IPS-15b (cell line): Measurements from ENCODE around the gene NCAPG2.

Source experiments
- H3K27me3 ChIP-seq: one replicate; pipeline ENCODE4 v1.6.1; 2013; ENCODE audit warnings: low read length; ENCODE audit not compliant: control insufficient read depth, insufficient read depth
- H3K36me3 ChIP-seq: one replicate; pipeline ENCODE4 v1.6.1; 2013; ENCODE audit warnings: low read length; ENCODE audit not compliant: control insufficient read depth, insufficient read depth
- H3K4me1 ChIP-seq: one replicate; pipeline ENCODE4 v1.6.1; 2013; ENCODE audit warnings: mild to moderate bottlenecking, low read length; ENCODE audit not compliant: control insufficient read depth, insufficient read depth
- H3K4me3 ChIP-seq: one replicate; pipeline ENCODE4 v1.5.1; 2013; ENCODE audit warnings: low read depth, low read length
- H3K9ac ChIP-seq: one replicate; pipeline ENCODE4 v1.6.1; 2013; ENCODE audit warnings: low read depth, mild to moderate bottlenecking, low read length
- H3K9me3 ChIP-seq: one replicate; pipeline ENCODE4 v1.6.1; 2013; ENCODE audit warnings: mild to moderate bottlenecking, low read length; ENCODE audit not compliant: control insufficient read depth, insufficient read depth

The NCAPG2 gene

GRCh38 chr7:158612546-158612945 is 92.1 kb downstream of the NCAPG2 start:
- Histone ChIP-seq H3K9me3 (no peaks in the 10 kb centered on the region), H3K36me3 (peaks cover 3% of the 10 kb centered on the region), H3K27me3 (no peaks in the 10 kb centered on the region), H3K4me3 (no peak overlapping the region), H3K4me1 (peaks cover 11% of the 10 kb centered on the region), H3K9ac (no peak overlapping the region)

- Histone ChIP-seq H3K4me1 (peaks cover 5% of the 10 kb centered on the region), H3K27me3 (no peaks in the 10 kb centered on the region), H3K4me3 (no peak overlapping the region), H3K9ac (no peak overlapping the region), H3K9me3 (no peaks in the 10 kb centered on the region), H3K36me3 (peaks cover 10% of the 10 kb centered on the region)
Measured at GRCh38 chr7:158611541-158611940, 93.1 kb downstream of the NCAPG2 start.

- Histone ChIP-seq H3K9ac (no peak overlapping the region), H3K4me1 (no peaks in the 10 kb centered on the region), H3K9me3 (no peaks in the 10 kb centered on the region), H3K27me3 (no peaks in the 10 kb centered on the region), H3K4me3 (no peak overlapping the region), H3K36me3 (peaks cover 12% of the 10 kb centered on the region)
Measured at GRCh38 chr7:158609313-158609974, 95.2 kb downstream of the NCAPG2 start.

GRCh38 chr7:158607563-158607962 is 97.0 kb downstream of the NCAPG2 start:
- Histone ChIP-seq H3K9ac (no peak overlapping the region), H3K27me3 (no peaks in the 10 kb centered on the region), H3K4me3 (no peak overlapping the region), H3K4me1 (no peaks in the 10 kb centered on the region), H3K36me3 (peaks cover 13% of the 10 kb centered on the region), H3K9me3 (no peaks in the 10 kb centered on the region)

- Histone ChIP-seq H3K9ac (no peak overlapping the region), H3K4me3 (no peak overlapping the region), H3K4me1 (no peaks in the 10 kb centered on the region), H3K36me3 (peaks cover 13% of the 10 kb centered on the region), H3K9me3 (no peaks in the 10 kb centered on the region), H3K27me3 (no peaks in the 10 kb centered on the region)
Measured at GRCh38 chr7:158606671-158607424, 97.8 kb downstream of the NCAPG2 start.

- H3K9ac ChIP-seq = no peak overlapping the region
- no peaks in the 10 kb centered on the region for H3K9me3 ChIP-seq
- no peaks in the 10 kb centered on the region for H3K27me3 ChIP-seq
- no peak overlapping the region for H3K4me3 ChIP-seq
- H3K4me1 ChIP-seq = no peaks in the 10 kb centered on the region
- H3K36me3 ChIP-seq = peaks cover 13% of the 10 kb centered on the region
Measured at GRCh38 chr7:158606129-158606528, 98.5 kb downstream of the NCAPG2 start.

GRCh38 chr7:158603773-158604755 is 100.5 kb downstream of the NCAPG2 start:
- no peaks in the 10 kb centered on the region for H3K4me1 ChIP-seq
- no peaks in the 10 kb centered on the region for H3K9me3 ChIP-seq
- no peak overlapping the region for H3K9ac ChIP-seq
- peaks cover 10% of the 10 kb centered on the region for H3K36me3 ChIP-seq
- no peak overlapping the region for H3K4me3 ChIP-seq
- no peaks in the 10 kb centered on the region for H3K27me3 ChIP-seq

- H3K9me3 ChIP-seq = no peaks in the 10 kb centered on the region
Measured at GRCh38 chr7:158602905-158603772, 101.5 kb downstream of the NCAPG2 start.

GRCh38 chr7:158602041-158602440 is 102.6 kb downstream of the NCAPG2 start:
- Histone ChIP-seq H3K9ac (no peak overlapping the region), H3K4me1 (no peaks in the 10 kb centered on the region), H3K36me3 (peaks cover 6% of the 10 kb centered on the region), H3K4me3 (no peak overlapping the region), H3K9me3 (no peaks in the 10 kb centered on the region), H3K27me3 (no peaks in the 10 kb centered on the region)

More at GRCh38 chr7:158602905-158603772, 101.5 kb downstream of the NCAPG2 start:
- H3K9ac ChIP-seq = no peak overlapping the region
- no peaks in the 10 kb centered on the region for H3K4me1 ChIP-seq
- peaks cover 10% of the 10 kb centered on the region for H3K36me3 ChIP-seq
- H3K4me3 ChIP-seq = no peak overlapping the region
- no peaks in the 10 kb centered on the region for H3K27me3 ChIP-seq

GRCh38 chr7:158601090-158601489 is 103.5 kb downstream of the NCAPG2 start:
- H3K9ac ChIP-seq = no peak overlapping the region
- no peak overlapping the region for H3K4me3 ChIP-seq
- H3K36me3 ChIP-seq = peaks cover 3% of the 10 kb centered on the region
- no peaks in the 10 kb centered on the region for H3K9me3 ChIP-seq
- no peaks in the 10 kb centered on the region for H3K27me3 ChIP-seq
- H3K4me1 ChIP-seq = no peaks in the 10 kb centered on the region

GRCh38 chr7:158596745-158597144 is 107.9 kb downstream of the NCAPG2 start:
- Histone ChIP-seq H3K4me3 (no peak overlapping the region), H3K36me3 (no peaks in the 10 kb centered on the region), H3K9me3 (no peaks in the 10 kb centered on the region), H3K27me3 (peaks cover 28% of the 10 kb centered on the region), H3K9ac (no peak overlapping the region), H3K4me1 (no peaks in the 10 kb centered on the region)
